HG02588 (cell line): ENCODE results near the gene GSTM3.
"Not testable (repeated sequence)": the region's sequence is repeated elsewhere in the genome, so short reads cannot be mapped to it uniquely, and the experiment has no call there.

Experiments
- ATAC-seq: cut with Tn5 transposase; IDR thresholded peaks from one replicate; pipeline ENCODE4 v1.9.1; 2021; ENCODE audit warnings: mild to moderate bottlenecking, moderate library complexity; ENCODE audit not compliant: unreplicated experiment

Gene GSTM3

DNA sequence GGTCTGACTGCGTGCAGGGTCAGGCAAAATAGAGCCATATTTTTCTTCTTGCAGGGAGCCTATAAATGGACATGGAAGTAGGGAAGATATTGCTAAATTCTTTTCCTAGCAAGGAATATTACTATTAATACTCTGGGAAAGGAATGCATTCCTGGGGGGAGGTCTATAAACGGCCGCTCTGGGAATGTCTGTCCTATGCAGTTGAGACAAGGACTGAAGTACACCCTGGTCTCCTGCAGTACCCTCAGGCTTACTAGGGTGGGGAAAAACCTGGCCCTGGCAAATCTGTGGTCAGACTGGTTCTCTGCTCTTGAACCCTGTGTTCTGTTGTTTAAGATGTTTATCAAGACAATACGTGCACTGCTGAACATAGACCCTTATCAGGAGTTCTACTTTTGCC lies 31.9 kb downstream of the GSTM3 start:
- not testable (repeated sequence) for ATAC-seq

DNA sequence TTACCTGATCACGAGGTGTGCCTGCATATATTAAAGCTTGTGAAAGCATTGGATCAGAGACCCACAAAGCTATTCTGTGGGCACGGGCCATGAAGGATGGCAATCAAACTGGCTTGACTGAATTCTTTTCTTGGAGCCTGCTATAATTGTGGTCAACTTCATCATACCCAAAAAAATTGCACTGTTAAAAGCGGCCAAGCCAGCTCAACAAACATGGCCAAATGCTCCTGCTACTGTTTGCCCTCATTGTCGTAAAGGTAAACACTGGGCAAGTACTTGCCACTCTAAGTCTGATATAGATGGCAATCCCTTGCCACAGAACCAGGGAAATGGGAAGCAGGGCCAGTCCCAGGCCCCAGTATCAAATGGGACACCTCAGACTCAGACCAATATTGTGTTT lies 35.4 kb downstream of the GSTM3 start:
- no peak for ATAC-seq

DNA sequence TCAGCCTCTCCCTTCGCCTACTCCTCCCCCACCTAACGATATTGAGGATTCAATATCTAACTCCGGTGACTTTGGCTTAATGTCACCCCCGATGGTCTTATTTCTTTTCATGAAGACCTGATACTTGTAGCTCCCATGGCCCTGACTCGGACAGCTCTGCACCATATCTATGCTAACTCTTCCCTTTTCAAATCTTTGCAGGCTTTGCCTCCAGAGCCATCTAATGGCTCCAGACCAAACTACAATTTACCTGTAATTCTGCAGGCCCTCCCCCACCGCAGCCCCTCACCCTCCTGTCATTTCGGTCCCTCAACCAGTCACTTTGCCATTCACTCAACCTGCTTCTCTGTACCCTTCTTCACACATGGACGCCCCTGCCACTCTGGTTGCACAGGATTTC lies 36.7 kb downstream of the GSTM3 start:
- ATAC-seq: no peak

- ATAC-seq: not testable (repeated sequence)
These were observed 37.9 kb downstream of the GSTM3 start for GRCh38 chr1:109702940-109703339.

DNA sequence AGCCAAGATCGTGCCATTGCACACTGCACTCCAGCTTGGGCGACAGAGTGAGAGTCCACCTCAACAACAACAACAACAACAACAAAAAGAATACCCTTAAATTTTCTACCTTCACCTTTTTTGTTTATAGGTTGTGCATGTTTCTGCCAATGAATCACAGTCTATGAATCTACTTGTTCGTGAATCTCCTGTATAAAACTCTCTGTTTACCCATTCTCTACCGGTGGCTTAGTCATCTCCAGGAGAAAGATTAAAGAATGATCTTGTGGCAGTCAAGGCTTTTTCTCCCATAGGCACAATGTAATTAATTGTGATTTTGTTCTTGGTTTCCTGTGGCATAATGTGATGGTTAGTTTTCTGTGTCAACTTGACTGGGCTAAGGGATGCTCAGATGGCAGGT lies 43.0 kb downstream of the GSTM3 start:
- ATAC-seq: not testable (repeated sequence)

DNA sequence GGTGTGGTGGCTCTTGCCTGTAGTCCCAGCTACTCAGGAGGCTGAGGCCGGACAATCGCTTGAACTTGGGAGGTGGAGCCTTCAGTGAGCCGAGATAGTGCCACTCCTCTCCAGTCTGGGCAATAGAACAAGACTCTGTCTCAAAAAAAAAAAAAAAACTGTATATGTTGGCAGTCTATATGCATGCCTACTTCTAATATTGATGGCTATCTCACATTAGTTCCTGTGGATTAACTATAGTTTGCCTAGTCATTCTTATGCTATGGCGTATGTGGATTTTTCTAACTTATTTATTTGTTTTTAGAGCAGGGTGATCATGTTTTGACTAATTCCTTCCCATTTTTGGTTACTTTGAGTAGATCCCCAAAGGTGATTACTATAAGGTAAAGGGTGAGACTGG lies 43.8 kb downstream of the GSTM3 start:
- no peak for ATAC-seq

GRCh38 chr1:109695138-109695537 lies 45.7 kb downstream of the GSTM3 start:
- ATAC-seq: not testable (repeated sequence)

DNA sequence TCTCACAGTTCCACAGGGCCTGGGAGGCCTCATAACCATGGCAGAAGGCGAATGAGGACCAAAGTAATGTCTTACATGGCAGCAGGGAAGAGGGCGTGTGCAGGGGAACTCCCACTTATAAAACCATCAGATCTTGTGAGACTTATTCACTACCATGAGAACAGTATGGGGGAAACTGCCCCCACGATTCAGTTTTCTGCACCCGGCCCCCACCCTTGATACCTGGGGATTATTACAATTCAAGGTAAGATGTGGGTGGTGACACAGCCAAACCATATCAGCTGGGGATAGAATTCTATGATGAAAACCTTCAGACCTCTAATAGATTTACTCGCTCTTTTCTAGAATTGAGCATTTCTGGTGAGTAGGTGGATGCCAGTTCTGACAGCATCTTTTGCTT lies 46.4 kb downstream of the GSTM3 start:
- ATAC-seq: not testable (repeated sequence)

DNA sequence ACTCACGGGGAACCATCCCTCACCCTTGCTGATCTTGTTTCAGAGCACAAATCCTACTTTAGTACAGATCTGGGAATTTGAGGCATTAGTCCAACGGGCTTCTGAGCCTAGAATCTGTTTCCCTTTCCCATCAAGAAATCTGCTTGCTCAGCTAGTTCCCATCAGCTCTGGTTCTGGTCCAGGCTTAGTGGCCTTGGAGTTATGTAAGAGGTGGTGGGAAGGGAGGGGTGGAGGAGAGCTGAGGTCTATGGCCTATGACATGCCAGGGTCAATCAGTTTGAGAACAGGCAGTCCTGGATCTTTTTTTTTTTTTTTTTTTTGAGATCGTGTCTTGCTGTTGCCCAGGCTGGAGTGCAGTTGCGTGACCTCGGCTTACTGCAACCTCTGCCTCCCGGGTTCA lies 49.1 kb downstream of the GSTM3 start:
- no peak for ATAC-seq

DNA sequence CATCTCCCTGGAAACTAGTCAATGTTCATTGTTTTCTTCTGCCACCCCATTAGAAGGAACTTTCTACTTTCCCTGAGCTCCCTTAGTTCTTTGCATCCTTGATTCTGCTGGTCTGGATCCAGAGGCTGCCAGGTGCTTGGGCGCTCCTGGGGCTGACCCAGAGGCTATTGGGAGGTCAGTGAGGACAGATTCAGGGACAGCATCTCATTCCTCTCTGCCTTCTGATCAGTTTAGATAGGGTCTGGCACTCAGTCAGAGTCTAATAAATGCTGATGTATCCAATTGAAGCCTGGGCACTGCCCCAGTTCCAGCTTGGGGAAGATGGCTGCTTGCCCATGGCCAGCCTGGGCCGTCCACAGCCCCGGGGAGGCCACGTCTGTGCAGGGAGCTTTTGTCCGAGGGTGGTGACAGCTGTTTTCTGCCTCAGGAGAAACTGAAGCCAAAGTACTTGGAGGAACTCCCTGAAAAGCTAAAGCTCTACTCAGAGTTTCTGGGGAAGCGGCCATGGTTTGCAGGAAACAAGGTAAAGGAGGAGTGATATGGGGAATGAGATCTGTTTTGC lies 50.9 kb downstream of the GSTM3 start:
- ATAC-seq: no peak

DNA sequence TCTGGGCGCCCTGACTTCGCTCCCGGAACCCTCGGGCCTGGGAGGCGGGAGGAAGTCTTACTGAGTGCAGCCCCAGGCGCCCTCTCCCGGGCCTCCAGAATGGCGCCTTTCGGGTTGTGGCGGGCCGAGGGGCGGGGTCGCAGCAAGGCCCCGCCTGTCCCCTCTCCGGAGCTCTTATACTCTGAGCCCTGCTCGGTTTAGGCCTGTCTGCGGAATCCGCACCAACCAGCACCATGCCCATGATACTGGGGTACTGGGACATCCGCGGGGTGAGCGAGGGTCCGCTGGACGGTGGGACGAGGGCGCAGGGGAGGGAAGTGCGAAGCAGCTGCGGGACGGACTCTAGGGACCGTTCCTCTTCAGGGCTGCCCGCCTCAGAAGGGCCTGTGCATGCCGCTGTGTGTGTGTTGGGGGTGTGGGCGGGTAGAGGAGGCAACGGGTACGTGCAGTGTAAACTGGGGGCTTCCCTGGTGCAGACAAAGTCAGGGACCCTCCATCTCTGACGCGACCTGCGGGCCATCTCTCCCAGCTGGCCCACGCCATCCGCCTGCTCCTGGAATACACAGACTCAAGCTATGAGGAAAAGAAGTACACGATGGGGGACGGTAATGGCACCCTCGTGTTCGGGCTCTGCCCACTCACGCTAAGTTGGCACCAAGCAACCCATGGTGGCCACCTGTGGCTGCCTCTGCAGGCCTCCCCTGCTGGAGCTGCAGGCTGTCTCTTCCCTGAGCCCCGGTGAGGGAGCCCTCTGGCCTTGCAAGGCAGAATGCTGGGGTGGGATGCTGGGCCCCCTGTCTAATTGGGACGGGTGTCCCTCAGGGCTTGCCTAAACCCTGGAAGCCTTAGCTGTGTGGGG lies 53.0 kb downstream of the GSTM3 start, which contains the start of gene GSTM1:
GSTM1 (plus strand) TSS at position 177 of the 859 bp plus-strand sequence; CDS start at position 234, 57 bp downstream.
- ATAC-seq: peak; percentile 96

- ATAC-seq: not testable (repeated sequence)
These were observed 53.7 kb downstream of the GSTM3 start for GRCh38 chr1:109687109-109687508.

GRCh38 chr1:109685890-109686289 lies 54.9 kb downstream of the GSTM3 start:
- not testable (repeated sequence) for ATAC-seq

DNA sequence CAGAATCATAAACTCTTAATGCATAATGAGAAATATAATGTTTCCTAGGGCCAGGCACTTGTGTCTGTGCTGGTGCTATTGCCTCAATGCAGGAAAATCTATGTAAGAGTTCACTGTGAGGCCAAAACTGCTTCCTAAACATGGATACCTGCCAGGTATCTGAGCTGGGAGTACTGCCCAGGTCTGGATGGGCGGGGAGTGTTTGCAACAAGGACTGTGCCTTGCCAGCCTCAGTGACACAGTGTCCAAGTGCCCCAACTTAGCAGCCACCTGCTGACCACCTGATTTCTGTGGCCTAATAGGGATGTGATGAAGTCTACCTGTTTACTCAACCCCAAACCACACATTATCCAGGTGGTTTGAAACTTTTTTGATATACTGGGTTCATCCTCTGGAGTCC lies 55.4 kb downstream of the GSTM3 start:
- not testable (repeated sequence) for ATAC-seq

GRCh38 chr1:109684777-109685176 lies 56.1 kb downstream of the GSTM3 start:
- not testable (repeated sequence) for ATAC-seq
